Ovary (tissue), 3 donors: Measurements from ENCODE around the gene CYTH2.

Source experiments
- CTCF ChIP-seq, 3 donors: fragments of 450-650 bp in 2 of 3; fragments of 200-600 bp in 1 of 3; IDR thresholded peaks; one replicate each; pipeline versions ENCODE4 v1.5.1 to v1.8.0; 2016 to 2022; ENCODE audit warnings: antibody characterized with exemption in 3 of 3, mild to moderate bottlenecking in 1 of 3
- EP300 ChIP-seq: sonication (generic); formaldehyde crosslinking; IDR thresholded peaks from one replicate; pipeline ENCODE4 v1.6.1; 2017; ENCODE audit warnings: antibody characterized with exemption
- POLR2A ChIP-seq: fragments of 450-650 bp; IDR thresholded peaks from one replicate; pipeline ENCODE4 v1.6.1; 2017; ENCODE audit warnings: antibody characterized with exemption, mild to moderate bottlenecking, moderate library complexity
- donor health status: DM: no; HTN: no; CAD: no.

- no peak for TF ChIP-seq POLR2A
- peak; percentile 64 to 83 (median 76) for TF ChIP-seq CTCF (IDR thresholded peaks at IDR 0.05)
- no peak for TF ChIP-seq EP300
These were observed 20.5 kb downstream of the CYTH2 start for GRCh38 chr19:48489608-48490216.
